Parathyroid adenoma (tissue), 2 donors: ENCODE results near the gene ZMYND12.

Source experiments
- H2AFZ ChIP-seq: fragments of 300-600 bp; sonication (generic); one replicate; pipeline ENCODE4 v1.7.0; 2017; ENCODE audit warnings: antibody characterized with exemption, mild to moderate bottlenecking
- H3K27ac ChIP-seq: fragments of 300-600 bp; sonication (generic); one replicate; pipeline ENCODE4 v1.7.0; 2017
- H3K27me3 ChIP-seq: fragments of 300-600 bp; sonication (generic); one replicate; pipeline ENCODE4 v1.7.0; 2017; ENCODE audit warnings: low read length; ENCODE audit not compliant: control insufficient read depth, insufficient read depth
- H3K36me3 ChIP-seq: fragments of 300-600 bp; sonication (generic); one replicate; pipeline ENCODE4 v1.7.0; 2017; ENCODE audit warnings: low read length; ENCODE audit not compliant: control insufficient read depth, insufficient read depth
- H3K4me1 ChIP-seq: fragments of 300-600 bp; sonication (generic); one replicate; pipeline ENCODE4 v1.7.0; 2017; ENCODE audit warnings: control low read depth
- H3K4me2 ChIP-seq: fragments of 300-600 bp; sonication (generic); one replicate; pipeline ENCODE4 v1.7.0; 2017; ENCODE audit warnings: low read length
- H3K4me3 ChIP-seq: fragments of 300-600 bp; sonication (generic); one replicate; pipeline ENCODE4 v1.7.0; 2017; ENCODE audit warnings: low read depth, low read length
- H3K79me2 ChIP-seq: fragments of 300-600 bp; sonication (generic); one replicate; pipeline ENCODE4 v1.7.0; 2017; ENCODE audit warnings: control low read depth
- H3K9ac ChIP-seq: fragments of 300-600 bp; sonication (generic); one replicate; pipeline ENCODE4 v1.7.0; 2017; ENCODE audit warnings: mild to moderate bottlenecking
- H3K9me3 ChIP-seq: fragments of 300-600 bp; sonication (generic); one replicate; pipeline ENCODE4 v1.7.0; 2017; ENCODE audit warnings: low read length; ENCODE audit not compliant: control insufficient read depth
- TF ChIP-seq, protein P1 (sequence below): fragments of 300-600 bp; sonication (generic); IDR thresholded peaks from one replicate; pipeline ENCODE4 v1.7.0; 2017; ENCODE audit warnings: antibody characterized with exemption, mild to moderate bottlenecking
- donor health status: primary hyperparathyroidism.

Gene ZMYND12

DNA sequence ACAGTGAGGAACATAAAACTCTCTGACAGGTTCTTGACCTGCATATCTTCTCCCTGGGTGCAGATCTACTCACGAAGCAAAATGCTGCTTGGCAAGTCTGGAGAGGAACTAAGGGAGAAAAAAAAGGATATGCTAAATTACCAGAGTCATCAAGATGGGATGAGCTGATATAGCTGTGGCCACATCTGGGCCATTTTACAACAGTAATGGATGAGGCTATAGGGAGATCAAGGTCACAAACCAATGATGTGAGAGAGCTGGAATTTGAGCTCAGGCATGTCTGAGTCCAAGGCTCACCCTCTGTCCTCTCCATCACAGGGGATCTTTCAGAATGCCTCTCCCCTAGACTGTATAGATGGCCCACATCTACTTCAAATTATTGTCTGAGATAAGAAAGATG lies 26.2 kb downstream of the ZMYND12 start:
- no peaks in the 10 kb centered on the region for H3K27me3 ChIP-seq
- no peak overlapping the region for H3K4me2 ChIP-seq
- H3K36me3 ChIP-seq = no peaks in the 10 kb centered on the region
- H3K4me3 ChIP-seq = no peak overlapping the region
- no peaks in the 10 kb centered on the region for H3K9me3 ChIP-seq
- H3K4me1 ChIP-seq = peaks cover 23% of the 10 kb centered on the region
- H3K79me2 ChIP-seq = no peaks in the 10 kb centered on the region
- TF ChIP-seq, protein P1, sequence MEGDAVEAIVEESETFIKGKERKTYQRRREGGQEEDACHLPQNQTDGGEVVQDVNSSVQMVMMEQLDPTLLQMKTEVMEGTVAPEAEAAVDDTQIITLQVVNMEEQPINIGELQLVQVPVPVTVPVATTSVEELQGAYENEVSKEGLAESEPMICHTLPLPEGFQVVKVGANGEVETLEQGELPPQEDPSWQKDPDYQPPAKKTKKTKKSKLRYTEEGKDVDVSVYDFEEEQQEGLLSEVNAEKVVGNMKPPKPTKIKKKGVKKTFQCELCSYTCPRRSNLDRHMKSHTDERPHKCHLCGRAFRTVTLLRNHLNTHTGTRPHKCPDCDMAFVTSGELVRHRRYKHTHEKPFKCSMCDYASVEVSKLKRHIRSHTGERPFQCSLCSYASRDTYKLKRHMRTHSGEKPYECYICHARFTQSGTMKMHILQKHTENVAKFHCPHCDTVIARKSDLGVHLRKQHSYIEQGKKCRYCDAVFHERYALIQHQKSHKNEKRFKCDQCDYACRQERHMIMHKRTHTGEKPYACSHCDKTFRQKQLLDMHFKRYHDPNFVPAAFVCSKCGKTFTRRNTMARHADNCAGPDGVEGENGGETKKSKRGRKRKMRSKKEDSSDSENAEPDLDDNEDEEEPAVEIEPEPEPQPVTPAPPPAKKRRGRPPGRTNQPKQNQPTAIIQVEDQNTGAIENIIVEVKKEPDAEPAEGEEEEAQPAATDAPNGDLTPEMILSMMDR = no peak
- peak overlapping the region; percentile 17 for H2AFZ ChIP-seq
- no peak overlapping the region for H3K9ac ChIP-seq
- peak overlapping the region; percentile 54 for H3K27ac ChIP-seq

DNA sequence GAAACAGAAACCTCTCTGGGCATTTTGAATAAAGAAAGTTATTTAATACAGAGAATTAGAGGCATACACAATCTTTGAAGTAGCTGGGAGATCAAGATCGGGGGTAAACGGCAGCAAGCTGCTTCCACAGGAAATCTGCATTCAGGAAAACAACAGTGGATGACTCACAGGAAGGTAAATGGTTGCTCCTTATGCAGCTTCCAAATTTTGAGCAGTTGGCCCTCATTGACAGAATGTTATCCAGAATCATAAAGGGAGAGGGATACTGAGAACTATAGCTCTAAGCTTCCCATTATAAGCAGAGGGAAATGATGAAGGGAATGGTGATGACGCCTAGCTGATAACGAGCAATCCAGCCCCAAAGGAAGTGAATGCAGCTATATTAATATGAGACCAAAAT lies 28.6 kb downstream of the ZMYND12 start:
- TF ChIP-seq, protein P1 = no peak
- no peaks in the 10 kb centered on the region for H3K36me3 ChIP-seq
- peaks cover 12% of the 10 kb centered on the region for H3K4me1 ChIP-seq
- no peak overlapping the region for H2AFZ ChIP-seq
- H3K9ac ChIP-seq = no peak overlapping the region
- H3K27me3 ChIP-seq = no peaks in the 10 kb centered on the region
- no peak overlapping the region for H3K4me3 ChIP-seq
- no peak overlapping the region for H3K27ac ChIP-seq
- H3K9me3 ChIP-seq = no peaks in the 10 kb centered on the region
- no peak overlapping the region for H3K4me2 ChIP-seq
- H3K79me2 ChIP-seq = no peaks in the 10 kb centered on the region

DNA sequence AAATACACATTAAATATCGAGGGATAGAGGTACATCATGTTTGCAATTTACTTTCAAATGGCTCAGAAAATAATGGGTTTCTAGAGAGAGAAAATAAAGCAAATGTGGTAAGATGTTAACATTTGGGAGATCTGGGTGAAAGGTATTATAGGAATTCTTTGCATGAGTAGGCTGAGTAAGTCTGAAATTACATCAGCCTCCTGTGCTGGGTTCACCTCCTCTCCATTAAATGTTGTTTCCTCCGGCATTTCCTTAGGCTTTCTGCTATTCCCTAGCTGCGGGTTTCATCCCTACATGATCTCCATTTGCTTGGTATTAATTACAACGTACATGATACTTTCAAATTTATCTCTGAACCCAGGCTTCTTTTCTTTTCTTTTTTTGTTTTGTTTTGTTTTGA lies 31.6 kb downstream of the ZMYND12 start:
- TF ChIP-seq, protein P1 = no peak
- peaks cover 6% of the 10 kb centered on the region for H3K4me1 ChIP-seq
- no peak overlapping the region for H3K9ac ChIP-seq
- H3K27ac ChIP-seq = no peak overlapping the region
- no peak overlapping the region for H3K4me3 ChIP-seq
- H3K36me3 ChIP-seq = no peaks in the 10 kb centered on the region
- H3K9me3 ChIP-seq = no peaks in the 10 kb centered on the region
- H3K4me2 ChIP-seq = no peak overlapping the region
- H3K27me3 ChIP-seq = no peaks in the 10 kb centered on the region
- no peaks in the 10 kb centered on the region for H3K79me2 ChIP-seq
- no peak overlapping the region for H2AFZ ChIP-seq

DNA sequence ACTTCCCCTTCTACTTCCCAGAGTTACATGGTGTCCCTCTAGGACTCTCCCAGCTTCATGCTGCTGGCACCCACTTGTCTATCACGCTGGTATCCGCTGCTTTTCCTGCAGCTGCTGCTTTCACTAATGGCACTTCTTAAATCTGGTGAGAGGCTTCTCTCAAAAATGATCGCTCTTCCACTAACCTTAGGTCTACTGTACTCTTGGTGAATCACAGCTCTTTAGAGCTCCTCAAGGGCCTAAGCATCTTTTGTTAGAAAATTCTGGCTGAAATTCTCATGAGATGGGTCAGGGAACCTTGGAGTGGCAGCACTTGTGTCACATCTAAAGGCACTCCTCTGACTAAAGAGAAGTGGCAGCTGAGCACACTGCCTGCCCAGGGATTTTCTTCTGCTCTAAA lies 32.1 kb downstream of the ZMYND12 start:
- no peaks in the 10 kb centered on the region for H3K79me2 ChIP-seq
- no peaks in the 10 kb centered on the region for H3K36me3 ChIP-seq
- H3K27ac ChIP-seq = no peak overlapping the region
- no peaks in the 10 kb centered on the region for H3K27me3 ChIP-seq
- no peaks in the 10 kb centered on the region for H3K9me3 ChIP-seq
- H3K4me3 ChIP-seq = no peak overlapping the region
- H3K4me1 ChIP-seq = peaks cover 6% of the 10 kb centered on the region
- H3K9ac ChIP-seq = no peak overlapping the region
- no peak overlapping the region for H3K4me2 ChIP-seq
- TF ChIP-seq, protein P1 = no peak
- no peak overlapping the region for H2AFZ ChIP-seq

DNA sequence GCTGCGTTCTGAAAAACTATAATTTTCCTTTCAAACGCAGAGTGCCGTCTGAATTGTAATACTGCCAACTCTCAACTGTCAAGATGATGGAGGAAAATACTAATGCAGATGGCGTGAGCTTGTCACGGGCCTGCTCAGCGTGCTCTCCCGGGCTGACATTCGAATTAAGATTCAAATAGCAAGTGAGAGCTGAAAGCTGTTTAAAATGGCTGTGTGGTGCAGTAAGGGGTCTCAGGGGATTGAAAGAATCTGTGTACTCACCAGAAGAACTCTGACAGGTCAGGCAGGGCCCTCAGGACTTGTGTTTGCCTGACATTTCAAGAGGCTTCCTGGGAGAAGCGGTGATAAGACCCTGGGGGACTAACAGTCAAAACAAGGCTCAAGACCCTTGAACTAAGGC lies 33.1 kb downstream of the ZMYND12 start:
- H3K4me1 ChIP-seq = peaks cover 6% of the 10 kb centered on the region
- no peak overlapping the region for H3K27ac ChIP-seq
- no peak overlapping the region for H3K9ac ChIP-seq
- no peaks in the 10 kb centered on the region for H3K9me3 ChIP-seq
- no peaks in the 10 kb centered on the region for H3K27me3 ChIP-seq
- TF ChIP-seq, protein P1 = no peak
- H3K4me2 ChIP-seq = no peak overlapping the region
- H2AFZ ChIP-seq = no peak overlapping the region
- no peaks in the 10 kb centered on the region for H3K79me2 ChIP-seq
- no peaks in the 10 kb centered on the region for H3K36me3 ChIP-seq
- no peak overlapping the region for H3K4me3 ChIP-seq
